H1 (cell line): ENCODE results near the gene MGME1. TPM values are rescaled to one million over a fixed set of nuclear protein-coding genes. Genes with fewer than 3 reads are reported as not detected.

Experiments
- CTCF ChIA-PET: fragments of 300-600 bp; sonication (Branson Sonifier 250); formaldehyde crosslinking; loops from one replicate; lab custom pipeline; 2021; ENCODE audit not compliant: partially characterized antibody; lab: Charles Lee
- POLR2A ChIA-PET: fragments of 300-600 bp; sonication (Branson Sonifier 250); formaldehyde crosslinking; loops from one replicate; lab custom pipeline; 2021; ENCODE audit warnings: inconsistent platforms; ENCODE audit not compliant: partially characterized antibody; lab: Charles Lee
- DNase-seq, 2 experiments: peaks; one replicate each; pipeline versions ENCODE4 v3.0.0 to v3.0.0-alpha.2; 2010 to 2022; ENCODE audit warnings: low spot score in 2 of 2, low read depth in 1 of 2, mixed read lengths in 1 of 2
- FAIRE-seq: peaks from 2 replicates; lab custom pipeline; 2011; peaks lifted over from hg19 to GRCh38; lab: Jason Lieb, UNC
- H2AFZ ChIP-seq: 2 replicates; pipeline ENCODE4 v1.8.1; 2012; ENCODE audit warnings: low read length, inconsistent platforms
- H2AK5ac ChIP-seq: 2 replicates; pipeline ENCODE4 v1.6.1; 2013; ENCODE audit warnings: low read depth, low read length
- H2BK120ac ChIP-seq: replicated peaks from 2 replicates; pipeline ENCODE3; 2013; ENCODE audit warnings: low read depth, low read length, inconsistent platforms
- H2BK12ac ChIP-seq: 2 replicates; pipeline ENCODE4 v1.6.1; 2013; ENCODE audit warnings: low read depth, low read length
- H2BK15ac ChIP-seq: 2 replicates; pipeline ENCODE4 v1.6.1; 2013; ENCODE audit warnings: low read length
- H2BK20ac ChIP-seq: 2 replicates; pipeline ENCODE4 v1.6.1; 2013; ENCODE audit warnings: low read length
- H2BK5ac ChIP-seq: 2 replicates; pipeline ENCODE4 v1.6.1; 2013; ENCODE audit warnings: low read depth, low read length
- H3K14ac ChIP-seq: 2 replicates; pipeline ENCODE4 v1.6.1; 2013; ENCODE audit warnings: inconsistent platforms; ENCODE audit not compliant: insufficient read length
- H3K18ac ChIP-seq: 2 replicates; pipeline ENCODE4 v1.6.1; 2013; ENCODE audit warnings: low read length; ENCODE audit errors: extremely low read depth
- H3K23ac ChIP-seq: 2 replicates; pipeline ENCODE4 v1.6.1; 2013; ENCODE audit warnings: inconsistent platforms; ENCODE audit not compliant: insufficient read length
- H3K23me2 ChIP-seq: 2 replicates; pipeline ENCODE4 v1.6.1; 2013; ENCODE audit warnings: low read depth, low read length
- H3K27ac ChIP-seq: 2 replicates; pipeline ENCODE4 v1.6.1; 2011; ENCODE audit warnings: low read depth, low read length, inconsistent platforms
- H3K27me3 ChIP-seq, 4 experiments: replicated peaks in 1 of 4; 1 replicate in 1 of 4; 2 replicates in 3 of 4; pipeline versions ENCODE4 v1.6.1 to v1.8.1; 2011 to 2013; ENCODE audit warnings: low read length in 3 of 4, mild to moderate bottlenecking in 3 of 4, inconsistent platforms in 2 of 4, mixed read lengths in 2 of 4, moderate library complexity in 1 of 4; ENCODE audit not compliant: control insufficient read depth in 3 of 4, insufficient read depth in 3 of 4; ENCODE audit errors: extremely low read depth in 1 of 4
- H3K36me3 ChIP-seq, 4 experiments: 2 replicates each; pipeline versions ENCODE4 v1.6.1 to v1.8.1; 2011 to 2013; ENCODE audit warnings: mild to moderate bottlenecking in 4 of 4, low read length in 3 of 4, moderate library complexity in 2 of 4, control low read depth in 1 of 4, inconsistent platforms in 1 of 4; ENCODE audit not compliant: insufficient read depth in 4 of 4, control insufficient read depth in 2 of 4
- H3K4ac ChIP-seq: replicated peaks from 2 replicates; pipeline ENCODE3; 2013; ENCODE audit warnings: low read length, low read depth, mixed read lengths, inconsistent platforms; ENCODE audit not compliant: insufficient read length
- H3K4me1 ChIP-seq, 4 experiments: replicated peaks in 1 of 4; 1 replicate in 1 of 4; 2 replicates in 3 of 4; pipeline versions ENCODE4 v1.6.1 to v1.8.1; 2011 to 2013; ENCODE audit warnings: low read length in 3 of 4, inconsistent platforms in 2 of 4, mixed read lengths in 1 of 4; ENCODE audit not compliant: insufficient read depth in 4 of 4, control insufficient read depth in 3 of 4
- H3K4me2 ChIP-seq, 2 experiments: 2 replicates each; pipeline versions ENCODE4 v1.6.1 to v1.8.1; 2011 to 2013; ENCODE audit warnings: low read depth in 2 of 2, low read length in 2 of 2, control low read depth in 1 of 2, inconsistent platforms in 1 of 2, mild to moderate bottlenecking in 1 of 2; ENCODE audit not compliant: insufficient read depth in 1 of 2
- H3K4me3 ChIP-seq, 4 experiments: fragments of 200-600, 300-600 bp in 1 of 4; sonication (generic), shearing (Covaris generic), sonication (Bioruptor Twin) in 1 of 4; 2 replicates each; pipeline versions ENCODE4 v1.5.1 to v1.8.1; 2011 to 2016; ENCODE audit warnings: low read length in 4 of 4, low read depth in 3 of 4, control low read depth in 2 of 4, inconsistent platforms in 2 of 4, mild to moderate bottlenecking in 2 of 4, mixed read lengths in 1 of 4, moderate library complexity in 1 of 4; ENCODE audit not compliant: insufficient read depth in 2 of 4; ENCODE audit errors: extremely low read depth in 1 of 4
- H3K56ac ChIP-seq: replicated peaks from 2 replicates; pipeline ENCODE3; 2013; ENCODE audit warnings: low read depth, mild to moderate bottlenecking, mixed read lengths, low read length, inconsistent platforms; ENCODE audit not compliant: insufficient read length
- H3K79me1 ChIP-seq: 2 replicates; pipeline ENCODE4 v1.6.1; 2013; ENCODE audit warnings: low read depth, low read length, control low read depth
- H3K79me2 ChIP-seq, 2 experiments: 2 replicates each; pipeline versions ENCODE4 v1.6.1 to v1.8.1; 2012 to 2013; ENCODE audit warnings: low read length in 2 of 2, mild to moderate bottlenecking in 2 of 2, inconsistent platforms in 1 of 2; ENCODE audit not compliant: insufficient read depth in 2 of 2, control insufficient read depth in 1 of 2
- H3K9ac ChIP-seq, 4 experiments: replicated peaks in 1 of 4; 1 replicate in 1 of 4; 2 replicates in 3 of 4; pipeline versions ENCODE4 v1.6.1 to v1.8.1; 2011 to 2013; ENCODE audit warnings: low read depth in 3 of 4, low read length in 3 of 4, control low read depth in 2 of 4, mild to moderate bottlenecking in 2 of 4, moderate library complexity in 2 of 4, inconsistent platforms in 1 of 4; ENCODE audit errors: extremely low read depth in 1 of 4
- H3K9me3 ChIP-seq, 2 experiments: 2 replicates each; pipeline versions ENCODE4 v1.6.1 to v1.8.1; 2012 to 2013; ENCODE audit warnings: mild to moderate bottlenecking in 2 of 2, moderate library complexity in 2 of 2, control low read depth in 1 of 2, inconsistent platforms in 1 of 2, low read depth in 1 of 2, low read length in 1 of 2, mixed read lengths in 1 of 2; ENCODE audit not compliant: insufficient read depth in 2 of 2
- H4K20me1 ChIP-seq, 2 experiments: replicated peaks in 1 of 2; 2 replicates each; pipeline versions ENCODE3 to v1.8.1; 2011 to 2013; ENCODE audit warnings: inconsistent platforms in 2 of 2, low read length in 2 of 2, mild to moderate bottlenecking in 1 of 2; ENCODE audit not compliant: insufficient read depth in 2 of 2, control insufficient read depth in 1 of 2
- H4K5ac ChIP-seq: 2 replicates; pipeline ENCODE4 v1.6.1; 2013; ENCODE audit warnings: low read length, low read depth, mixed read lengths, inconsistent platforms; ENCODE audit not compliant: insufficient read length
- H4K8ac ChIP-seq: 2 replicates; pipeline ENCODE4 v1.8.0; 2013; ENCODE audit warnings: mild to moderate bottlenecking, moderate library complexity, low read length, inconsistent platforms; ENCODE audit not compliant: insufficient read depth; ENCODE audit errors: extremely low read depth
- H4K91ac ChIP-seq: replicated peaks from 2 replicates; pipeline ENCODE3; 2013; ENCODE audit warnings: low read length, mixed read lengths, inconsistent platforms; ENCODE audit not compliant: insufficient read length
- ATF3 ChIP-seq: IDR thresholded peaks from 2 replicates; pipeline ENCODE4 v1.6.1; 2011; ENCODE audit warnings: low read depth, mild to moderate bottlenecking, low read length; ENCODE audit not compliant: insufficient read depth
- BACH1 ChIP-seq: IDR thresholded peaks from 2 replicates; pipeline ENCODE4 v1.6.1; 2012; ENCODE audit warnings: low read length, improper control_type of control experiment
- FOSL1 ChIP-seq: IDR thresholded peaks from 2 replicates; pipeline ENCODE4 v1.6.1; 2011; ENCODE audit warnings: mild to moderate bottlenecking, low read depth, low read length, moderate library complexity; ENCODE audit not compliant: insufficient read depth
- PHF8 ChIP-seq: fragments of 200-600 bp; sonication (generic); conservative IDR thresholded peaks from 2 replicates; pipeline ENCODE4 v1.7.1; 2012; ENCODE audit warnings: low read depth, mild to moderate bottlenecking, inconsistent platforms, low read length, moderate library complexity
- TAF1 ChIP-seq: IDR thresholded peaks from 2 replicates; pipeline ENCODE4 v1.6.1; 2011; ENCODE audit warnings: mild to moderate bottlenecking, low read depth, low read length
- YY1 ChIP-seq: IDR thresholded peaks from 2 replicates; pipeline ENCODE4 v1.6.1; 2011; ENCODE audit warnings: low read depth, mild to moderate bottlenecking, low read length
- ZNF274 ChIP-seq: IDR thresholded peaks from 2 replicates; pipeline ENCODE4 v1.7.0; 2012; ENCODE audit warnings: low read length, borderline replicate concordance; ENCODE audit errors: extremely low read depth
- WGBS, 2 experiments: shearing (Covaris generic) in 1 of 2; methylation state at CpG; one replicate each; pipeline versions ENCODE4 v1.1.6 to v1.1.7; 2013 to 2015; ENCODE audit warnings: low lambda C conversion rate in 2 of 2, mixed read lengths in 2 of 2, inconsistent platforms in 1 of 2, low coverage in 1 of 2, missing lambda C conversion rate in 1 of 2; ENCODE audit not compliant: insufficient replicate concordance in 2 of 2, insufficient coverage in 1 of 2, insufficient read length in 1 of 2; ENCODE audit errors: extremely low coverage in 1 of 2, missing lambda C conversion rate in 1 of 2; 5-methylcytosine and 5-hydroxymethylcytosine counted together
- polyA plus RNA-seq, 7 experiments: library from polyadenylated mRNA; depleted of rRNA in 3 of 7; stranded (reverse) in 5 of 7; unstranded in 2 of 7; fragments of >200 nt in 5 of 7; fragments of 200-250 nt in 2 of 7; gene quantifications; 1 replicate in 5 of 7; 2 replicates in 1 of 7; 4 replicates in 1 of 7; pipeline versions ENCODE4 v1.2.1 to v1.2.3, GENCODE V29; 2011 to 2013; ENCODE audit warnings: missing spikeins in 2 of 7, mixed read lengths in 2 of 7
- total RNA-seq: library from RNA; stranded (reverse); fragmentation: NEBNext Ultra II Directional; extraction: Animal tissue kit (Norgen Biotek cat#: 25700); gene quantifications from 2 replicates; pipeline ENCODE4 v1.2.1, GENCODE V29; 2021

The MGME1 gene
- total and polyA plus RNA-seq, 2 of the 8 experiments (the other 6 are each of a cell fraction or from before 2014, with no cell fraction given), result 27.7 to 59.0 TPM

- no peak overlapping the region for H3K14ac ChIP-seq
- no peak overlapping the region for H4K8ac ChIP-seq
- 0 out of 4 replicates have a peak overlapping the region, but pooled peaks of 1 of the 2 experiments have one; percentile 47 for H3K4me2 ChIP-seq
- H3K36me3 ChIP-seq, result peaks cover 28 to 52% (median 39%) of the 10 kb centered on the region in 4 experiments
- no peak overlapping the region for H2BK12ac ChIP-seq
- peaks cover 85 to 100% of the 10 kb centered on the region in 2 experiments for H3K79me2 ChIP-seq
- TF ChIP-seq YY1, result no peak
- TF ChIP-seq FOSL1, result no peak
- TF ChIP-seq BACH1, result no peak
- no peak for TF ChIP-seq ATF3
- TF ChIP-seq PHF8, result no peak
- TF ChIP-seq TAF1, result no peak
- no peak for TF ChIP-seq ZNF274
- H4K91ac ChIP-seq, result no peak overlapping the region
- FAIRE-seq (no peak), DNase-seq (no peak)
- no peak overlapping the region for H2AFZ ChIP-seq
- no peak overlapping the region for H3K56ac ChIP-seq
- H2BK120ac ChIP-seq, result no peak overlapping the region
- no peak overlapping the region for H2BK15ac ChIP-seq
- CTCF ChIA-PET, result interaction anchor here (0.7 to 2.4 kb wide), 7 partner anchors 9 to 453 kb away, joined by 3 to 15 read pairs (median 4); partner anchors contain the start of gene SNX5
- no peak overlapping the region for H3K4ac ChIP-seq
- H4K20me1 ChIP-seq, result peaks cover 44 to 50% of the 10 kb centered on the region in 2 experiments
- WGBS, 2 experiments, result 87% methylated on average over 4 of the region's 5 CpGs; no CpG with 5 or more reads in 1 of the 2 experiments
- no peak overlapping the region for H3K9ac ChIP-seq
- no peak overlapping the region for H3K23ac ChIP-seq
- no peak overlapping the region for H3K27ac ChIP-seq
- H3K23me2 ChIP-seq, result no peaks in the 10 kb centered on the region
- no peak overlapping the region for H2BK5ac ChIP-seq
- no peak overlapping the region for H4K5ac ChIP-seq
- H3K4me1 ChIP-seq, result peaks cover 0 to 26% (median 6%) of the 10 kb centered on the region in 4 experiments; a peak in 5 of 7 replicates
- H3K18ac ChIP-seq, result no peak overlapping the region
- POLR2A ChIA-PET, result interaction anchor here (0.9 to 20.7 kb wide), 6 partner anchors 10 to 33 kb away, joined by 3 to 424 read pairs (median 42); partner anchors contain the start of genes MGME1 and SNX5
- H2BK20ac ChIP-seq, result no peak overlapping the region
- peaks cover under 1% of the 10 kb centered on the region; the same call in 1 of the 2 replicates for H3K79me1 ChIP-seq
- H3K27me3 ChIP-seq, result no peaks in the 10 kb centered on the region
- no peak overlapping the region for H2AK5ac ChIP-seq
- H3K4me3 ChIP-seq, result no peak overlapping the region
- no peaks in the 10 kb centered on the region for H3K9me3 ChIP-seq
Observed at GRCh38 chr20:17957505-17958363, 11.1 kb upstream of the MGME1 start.
